Neural progenitor cell (in vitro differentiated cells): ENCODE measurements around the gene ABAT. TPM values are rescaled to one million over a fixed set of nuclear protein-coding genes. Genes with fewer than 3 reads are reported as not detected.

Experiments
- DNase-seq: peaks from one replicate; pipeline ENCODE4 v3.0.0-alpha.2; 2016; ENCODE audit warnings: low spot score
- H2AFZ ChIP-seq: fragments of 200-600 bp; sonication (generic); replicated peaks from 2 replicates; pipeline ENCODE4 v1.6.1; 2016; ENCODE audit warnings: antibody characterized with exemption
- H3F3A ChIP-seq: fragments of 200-600 bp; sonication (generic); 2 replicates; pipeline ENCODE4 v1.6.1; 2016; ENCODE audit warnings: antibody characterized with exemption, low read depth
- H3K27ac ChIP-seq: fragments of 200-600 bp; sonication (generic); 2 replicates; pipeline ENCODE4 v1.5.1; 2016; ENCODE audit warnings: mild to moderate bottlenecking
- H3K27me3 ChIP-seq: fragments of 200-600 bp; sonication (generic); 2 replicates; pipeline ENCODE4 v1.6.1; 2016; ENCODE audit warnings: mild to moderate bottlenecking, moderate library complexity
- H3K36me3 ChIP-seq: fragments of 200-600 bp; sonication (generic); 2 replicates; pipeline ENCODE4 v1.5.1; 2016
- H3K4me1 ChIP-seq: fragments of 200-600 bp; sonication (generic); 2 replicates; pipeline ENCODE4 v1.6.1; 2016; ENCODE audit warnings: mixed run types
- H3K4me2 ChIP-seq: fragments of 200-600 bp; sonication (generic); 2 replicates; pipeline ENCODE4 v1.6.1; 2016
- H3K4me3 ChIP-seq: fragments of 200-600 bp; sonication (generic); 2 replicates; pipeline ENCODE4 v1.5.1; 2016
- H3K79me2 ChIP-seq: fragments of 200-600 bp; sonication (generic); 2 replicates; pipeline ENCODE4 v1.6.1; 2016; ENCODE audit warnings: low read depth
- H3K9ac ChIP-seq: fragments of 200-600 bp; sonication (generic); 2 replicates; pipeline ENCODE4 v1.6.1; 2016
- H3K9me3 ChIP-seq: fragments of 200-600 bp; sonication (generic); 2 replicates; pipeline ENCODE4 v1.5.1; 2016; ENCODE audit warnings: low read depth
- H4K20me1 ChIP-seq: fragments of 200-600 bp; sonication (generic); 2 replicates; pipeline ENCODE4 v1.6.1; 2016; ENCODE audit warnings: low read depth
- H3K27ac Mint-ChIP-seq: 3 replicates; pipeline ENCODE4 v1.8.0; 2021; ENCODE audit warnings: mixed read lengths
- H3K27me3 Mint-ChIP-seq: 2 replicates; pipeline ENCODE4 v1.8.0; 2022; ENCODE audit warnings: low read depth, mild to moderate bottlenecking, inconsistent platforms, moderate library complexity, mixed read lengths; ENCODE audit not compliant: insufficient read depth
- H3K36me3 Mint-ChIP-seq: 3 replicates; pipeline ENCODE4 v1.8.0; 2021; ENCODE audit warnings: mixed read lengths
- H3K4me1 Mint-ChIP-seq: 3 replicates; pipeline ENCODE4 v1.8.0; 2021; ENCODE audit warnings: mixed read lengths
- H3K4me3 Mint-ChIP-seq: 3 replicates; pipeline ENCODE4 v1.8.0; 2021; ENCODE audit warnings: mild to moderate bottlenecking, moderate library complexity, mixed read lengths
- H3K9me3 Mint-ChIP-seq: 3 replicates; pipeline ENCODE4 v1.8.0; 2020; ENCODE audit warnings: mixed read lengths
- EZH2 ChIP-seq: fragments of 200-600 bp; sonication (generic); IDR thresholded peaks from 2 replicates; pipeline ENCODE4 v1.6.1; 2017; ENCODE audit warnings: antibody characterized with exemption, mild to moderate bottlenecking, moderate library complexity
- EZH2phosphoT487 ChIP-seq: fragments of 200-600 bp; sonication (generic); IDR thresholded peaks from 2 replicates; pipeline ENCODE4 v1.6.1; 2017; ENCODE audit warnings: antibody characterized with exemption
- total RNA-seq: library from RNA; depleted of rRNA; stranded (reverse); fragments of >200 nt; gene quantifications from 2 replicates; pipeline ENCODE4 v1.2.3, GENCODE V29; 2015; ENCODE audit warnings: low replicate concordance
- TF ChIP-seq, protein P1 (sequence below): fragments of 200-600 bp; sonication (generic); IDR thresholded peaks from 2 replicates; pipeline ENCODE4 v1.5.1; 2017; ENCODE audit warnings: antibody characterized with exemption, mild to moderate bottlenecking

The ABAT gene
- total RNA-seq, 1 donor from 2014 or later = 7.3 TPM

DNA sequence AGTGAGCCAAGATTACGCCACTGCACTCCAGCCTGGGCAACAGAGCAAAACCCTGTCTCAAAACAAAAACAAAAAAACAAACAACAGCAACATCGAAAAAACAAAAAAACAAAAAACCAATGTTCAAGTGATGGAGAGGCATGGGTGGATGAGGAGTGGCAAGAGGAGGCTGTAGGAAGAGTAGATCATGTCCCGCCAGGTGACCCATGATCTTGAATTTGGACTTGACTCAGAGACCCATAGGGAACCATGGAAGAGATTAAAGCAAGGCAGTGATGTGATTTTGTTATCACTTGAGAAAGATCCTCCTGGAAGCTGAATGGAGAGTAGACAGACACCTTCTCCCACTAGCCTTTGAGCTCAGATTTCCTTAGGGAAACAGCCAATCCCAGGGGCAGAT is 11.2 kb downstream of the ABAT start:
- H3K27ac ChIP-seq = no peak overlapping the region
- no peak overlapping the region for H3K9ac ChIP-seq
- TF ChIP-seq, protein P1, sequence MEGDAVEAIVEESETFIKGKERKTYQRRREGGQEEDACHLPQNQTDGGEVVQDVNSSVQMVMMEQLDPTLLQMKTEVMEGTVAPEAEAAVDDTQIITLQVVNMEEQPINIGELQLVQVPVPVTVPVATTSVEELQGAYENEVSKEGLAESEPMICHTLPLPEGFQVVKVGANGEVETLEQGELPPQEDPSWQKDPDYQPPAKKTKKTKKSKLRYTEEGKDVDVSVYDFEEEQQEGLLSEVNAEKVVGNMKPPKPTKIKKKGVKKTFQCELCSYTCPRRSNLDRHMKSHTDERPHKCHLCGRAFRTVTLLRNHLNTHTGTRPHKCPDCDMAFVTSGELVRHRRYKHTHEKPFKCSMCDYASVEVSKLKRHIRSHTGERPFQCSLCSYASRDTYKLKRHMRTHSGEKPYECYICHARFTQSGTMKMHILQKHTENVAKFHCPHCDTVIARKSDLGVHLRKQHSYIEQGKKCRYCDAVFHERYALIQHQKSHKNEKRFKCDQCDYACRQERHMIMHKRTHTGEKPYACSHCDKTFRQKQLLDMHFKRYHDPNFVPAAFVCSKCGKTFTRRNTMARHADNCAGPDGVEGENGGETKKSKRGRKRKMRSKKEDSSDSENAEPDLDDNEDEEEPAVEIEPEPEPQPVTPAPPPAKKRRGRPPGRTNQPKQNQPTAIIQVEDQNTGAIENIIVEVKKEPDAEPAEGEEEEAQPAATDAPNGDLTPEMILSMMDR = no peak
- TF ChIP-seq EZH2phosphoT487 (no peak), EZH2 (no peak)
- peaks cover 6% of the 10 kb centered on the region for H3K9me3 ChIP-seq
- Mint-ChIP-seq H3K36me3 (peaks cover 14% of the 10 kb centered on the region), H3K9me3 (peaks cover 20% of the 10 kb centered on the region), H3K27ac (peak overlapping the region; percentile 92), H3K27me3 (peaks cover 7% of the 10 kb centered on the region), H3K4me3 (peak overlapping the region; percentile 12), H3K4me1 (peaks cover 28% of the 10 kb centered on the region)
- H3K79me2 ChIP-seq = no peaks in the 10 kb centered on the region
- no peak for DNase-seq
- H3K36me3 ChIP-seq = no peaks in the 10 kb centered on the region
- H3K4me1 ChIP-seq = peaks cover 11% of the 10 kb centered on the region
- peaks cover 48% of the 10 kb centered on the region for H4K20me1 ChIP-seq
- peaks cover 10% of the 10 kb centered on the region for H3F3A ChIP-seq
- H3K4me2 ChIP-seq = peak overlapping the region; percentile 28
- H2AFZ ChIP-seq = no peak overlapping the region
- no peak overlapping the region for H3K4me3 ChIP-seq
- H3K27me3 ChIP-seq = peaks cover 71% of the 10 kb centered on the region

DNA sequence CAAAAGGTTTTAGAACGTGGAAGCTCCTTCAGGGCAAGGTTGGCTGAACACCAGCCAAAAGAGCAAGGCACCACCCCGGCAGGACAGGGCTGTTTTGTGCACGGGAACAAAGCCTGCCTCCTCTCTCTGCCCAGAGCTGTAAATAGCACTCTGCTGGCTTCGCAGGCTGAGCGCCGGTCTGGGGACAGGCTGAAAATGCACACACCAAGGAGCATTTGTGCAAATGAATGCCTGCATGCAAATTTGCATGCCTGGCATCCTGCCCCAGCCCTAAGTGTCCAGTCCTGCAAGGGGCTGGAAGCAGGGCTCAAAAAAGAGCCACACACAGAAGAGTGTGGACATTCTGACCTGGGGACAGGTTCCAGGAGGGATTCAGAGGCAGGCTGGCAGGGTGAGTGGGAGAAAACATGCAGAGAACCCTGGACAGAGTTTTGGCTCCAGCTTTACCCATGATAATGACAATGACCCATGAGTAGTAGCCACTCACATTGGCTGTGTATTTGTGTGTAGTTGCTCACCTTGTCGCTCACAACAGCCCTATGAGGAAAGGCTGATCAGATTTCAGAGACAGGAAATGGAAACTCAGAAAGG is 11.7 kb downstream of the ABAT start:
- Histone ChIP-seq H2AFZ (no peak overlapping the region), H3K4me3 (no peak overlapping the region), H3K27ac (no peak overlapping the region), H3K79me2 (no peaks in the 10 kb centered on the region), H4K20me1 (peaks cover 48% of the 10 kb centered on the region), H3K9ac (no peak overlapping the region), H3K4me1 (peaks cover 11% of the 10 kb centered on the region), H3K36me3 (no peaks in the 10 kb centered on the region), H3K27me3 (peaks cover 71% of the 10 kb centered on the region), H3F3A (peaks cover 10% of the 10 kb centered on the region), H3K9me3 (peaks cover 6% of the 10 kb centered on the region), H3K4me2 (peak overlapping the region; percentile 33)
- H3K4me1 Mint-ChIP-seq = peaks cover 28% of the 10 kb centered on the region
- peaks cover 7% of the 10 kb centered on the region for H3K27me3 Mint-ChIP-seq
- peaks cover 16% of the 10 kb centered on the region for H3K36me3 Mint-ChIP-seq
- TF ChIP-seq EZH2 = no peak
- peak; percentile 88 for TF ChIP-seq EZH2phosphoT487
- peaks cover 23% of the 10 kb centered on the region for H3K9me3 Mint-ChIP-seq
- H3K27ac Mint-ChIP-seq = peak overlapping the region; percentile 92
- H3K4me3 Mint-ChIP-seq = peak overlapping the region; percentile 12
- peak; percentile 86 for DNase-seq

DNA sequence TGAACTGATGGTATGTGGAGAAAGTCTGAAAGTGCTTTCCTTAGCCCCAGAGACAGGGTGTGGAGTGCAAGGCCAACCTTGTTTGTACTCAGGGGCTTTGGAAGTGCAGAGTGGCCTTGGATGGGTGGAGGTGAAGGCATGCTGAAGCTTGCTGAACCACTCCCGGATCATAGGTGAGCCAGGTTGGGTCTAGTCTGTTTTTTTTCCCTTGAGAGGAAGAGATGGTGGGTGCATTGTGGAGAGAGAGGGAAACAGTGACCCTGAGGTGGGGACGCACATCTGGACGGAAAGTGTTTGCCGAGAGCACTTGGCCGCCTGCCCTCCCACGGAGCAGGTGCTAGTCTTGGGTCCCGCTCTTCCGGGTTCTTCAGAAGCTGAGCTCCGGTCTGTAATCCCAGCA is 12.5 kb downstream of the ABAT start:
- Mint-ChIP-seq H3K4me3 (peak overlapping the region; percentile 38), H3K9me3 (peaks cover 26% of the 10 kb centered on the region), H3K36me3 (peaks cover 16% of the 10 kb centered on the region), H3K4me1 (peaks cover 28% of the 10 kb centered on the region), H3K27me3 (peaks cover 7% of the 10 kb centered on the region), H3K27ac (peak overlapping the region; percentile 72)
- Histone ChIP-seq H3K4me2 (no peak overlapping the region), H3K4me1 (peaks cover 11% of the 10 kb centered on the region), H3K9ac (no peak overlapping the region), H3K36me3 (no peaks in the 10 kb centered on the region), H2AFZ (no peak overlapping the region), H3K27ac (no peak overlapping the region), H3F3A (peaks cover 10% of the 10 kb centered on the region), H3K4me3 (no peak overlapping the region), H4K20me1 (peaks cover 48% of the 10 kb centered on the region), H3K9me3 (peaks cover 6% of the 10 kb centered on the region), H3K79me2 (no peaks in the 10 kb centered on the region), H3K27me3 (peaks cover 71% of the 10 kb centered on the region)
- no peak for DNase-seq
- TF ChIP-seq, protein P1 = no peak
- TF ChIP-seq EZH2phosphoT487 (no peak), EZH2 (no peak)

DNA sequence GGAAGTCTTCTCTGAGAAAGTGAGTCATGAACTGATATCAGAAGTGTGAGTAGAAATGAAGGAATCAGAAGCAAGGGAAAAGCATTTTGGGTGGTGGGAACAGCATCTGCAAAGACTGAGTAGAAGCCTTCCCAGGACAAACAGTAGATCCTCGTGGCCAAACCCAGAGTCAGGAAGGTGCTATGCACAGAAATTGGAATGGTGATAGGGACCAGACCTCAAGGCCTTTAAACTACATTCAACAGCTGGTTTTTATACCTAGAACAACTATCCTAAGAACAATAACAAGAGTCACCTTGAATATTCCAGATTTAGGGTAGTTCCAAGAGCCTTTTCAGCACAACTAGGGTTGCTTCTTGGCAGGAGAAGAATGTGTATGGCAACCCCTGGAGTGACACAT is 15.3 kb downstream of the ABAT start:
- TF ChIP-seq, protein P1 = no peak
- TF ChIP-seq EZH2phosphoT487 (no peak), EZH2 (no peak)
- Mint-ChIP-seq H3K27me3 (peaks cover 5% of the 10 kb centered on the region), H3K4me1 (peaks cover 23% of the 10 kb centered on the region), H3K4me3 (no peak overlapping the region), H3K27ac (no peak overlapping the region), H3K36me3 (peaks cover 16% of the 10 kb centered on the region), H3K9me3 (peaks cover 26% of the 10 kb centered on the region)
- H3K4me3 ChIP-seq = no peak overlapping the region
- peaks cover 6% of the 10 kb centered on the region for H3K9me3 ChIP-seq
- peaks cover 10% of the 10 kb centered on the region for H3F3A ChIP-seq
- no peak overlapping the region for H2AFZ ChIP-seq
- DNase-seq = no peak
- peaks cover 11% of the 10 kb centered on the region for H3K4me1 ChIP-seq
- no peaks in the 10 kb centered on the region for H3K79me2 ChIP-seq
- H3K4me2 ChIP-seq = no peak overlapping the region
- H3K9ac ChIP-seq = no peak overlapping the region
- H3K27me3 ChIP-seq = peaks cover 44% of the 10 kb centered on the region
- peaks cover 31% of the 10 kb centered on the region for H4K20me1 ChIP-seq
- H3K27ac ChIP-seq = no peak overlapping the region
- H3K36me3 ChIP-seq = no peaks in the 10 kb centered on the region
